NCI-H1417 (cell line): Measurements from ENCODE around the gene ZFAND6.
A peak's percentile ranks its signal among the peaks of the same experiment; 100 is the strongest.
"Not testable (repeated sequence)": the region's sequence is repeated elsewhere in the genome, so short reads cannot be mapped to it uniquely, and the experiment has no call there.

Experiments used
- DNase-seq, 3 experiments: peaks; one replicate each; lab custom pipeline; 2025; lab: John Stamatoyannopoulos, UW

The ZFAND6 gene

GRCh38 chr15:80099241-80099640 is 39.8 kb downstream of the ZFAND6 start:
- no peak for DNase-seq

GRCh38 chr15:80099662-80100061 is 40.2 kb downstream of the ZFAND6 start:
- DNase-seq: not testable (repeated sequence)

GRCh38 chr15:80100247-80100646 is 40.8 kb downstream of the ZFAND6 start:
- no peak for DNase-seq

- no peak for DNase-seq
These were observed 45.7 kb downstream of the ZFAND6 start for GRCh38 chr15:80105193-80105592.

- DNase-seq: no peak
These were observed 46.1 kb downstream of the ZFAND6 start for GRCh38 chr15:80105595-80105994.

GRCh38 chr15:80106051-80106450 is 46.6 kb downstream of the ZFAND6 start:
- DNase-seq: no peak

- no peak for DNase-seq
These were observed 47.7 kb downstream of the ZFAND6 start for GRCh38 chr15:80107204-80107603.

- DNase-seq: no peak
These were observed 48.3 kb downstream of the ZFAND6 start for GRCh38 chr15:80107774-80108173.

GRCh38 chr15:80109388-80109787 is 49.9 kb downstream of the ZFAND6 start:
- no peak for DNase-seq

GRCh38 chr15:80110920-80111319 is 51.4 kb downstream of the ZFAND6 start:
- DNase-seq: no peak

- peak in 1 of 3 experiments; percentile 31 for DNase-seq
These were observed 54.6 kb downstream of the ZFAND6 start for GRCh38 chr15:80114114-80114513.

- no peak for DNase-seq
These were observed 55.5 kb downstream of the ZFAND6 start for GRCh38 chr15:80115021-80115420.

GRCh38 chr15:80118956-80119355 is 59.5 kb downstream of the ZFAND6 start:
- no peak for DNase-seq

- no peak for DNase-seq
These were observed 61.2 kb downstream of the ZFAND6 start for GRCh38 chr15:80120636-80121035.

- DNase-seq: peak in 2 of 3 experiments; percentile 28 to 60
These were observed 62.1 kb downstream of the ZFAND6 start for GRCh38 chr15:80121546-80121945.

- DNase-seq: no peak
These were observed 63.6 kb downstream of the ZFAND6 start for GRCh38 chr15:80123034-80123433.

GRCh38 chr15:80127253-80127652 is 67.8 kb downstream of the ZFAND6 start:
- DNase-seq: not testable (repeated sequence)

GRCh38 chr15:80127911-80128310 is 68.4 kb downstream of the ZFAND6 start:
- DNase-seq: no peak

GRCh38 chr15:80132382-80132781 is 72.9 kb downstream of the ZFAND6 start:
- no peak for DNase-seq

GRCh38 chr15:80136854-80137253 is 77.4 kb downstream of the ZFAND6 start:
- peak in 1 of 3 experiments; percentile 33 for DNase-seq

GRCh38 chr15:80138961-80139360 is 79.5 kb downstream of the ZFAND6 start:
- DNase-seq: no peak

GRCh38 chr15:80140909-80141308 is 81.4 kb downstream of the ZFAND6 start:
- no peak for DNase-seq

GRCh38 chr15:80141916-80142598 is 82.6 kb downstream of the ZFAND6 start:
- DNase-seq: no peak

GRCh38 chr15:80142646-80143045 is 83.2 kb downstream of the ZFAND6 start:
- DNase-seq: peak in 1 of 3 experiments; percentile 29
